Sigmoid colon (tissue), 7 donors: ENCODE results near the gene JAKMIP1. TPM values are rescaled to one million over a fixed set of nuclear protein-coding genes. Genes with fewer than 3 reads are reported as not detected.

Source experiments
- DNase-seq: peaks from one replicate; pipeline ENCODE4 v3.0.0-alpha.2; 2019
- H3K27ac ChIP-seq, 4 donors: fragments of 200-600 bp; sonication (generic); one replicate each; pipeline ENCODE4 v1.5.1; 2016 to 2019; ENCODE audit warnings: mild to moderate bottlenecking in 1 of 4
- H3K27me3 ChIP-seq, 3 donors: fragments of 200-600 bp; sonication (generic); one replicate each; pipeline ENCODE4 v1.5.1; 2019; ENCODE audit warnings: mild to moderate bottlenecking in 1 of 3
- H3K36me3 ChIP-seq, 4 donors: fragments of 200-600 bp; sonication (generic); one replicate each; pipeline ENCODE4 v1.5.1; 2016 to 2019
- H3K4me1 ChIP-seq, 4 donors: fragments of 200-600 bp; sonication (generic); one replicate each; pipeline ENCODE4 v1.5.1; 2017 to 2019
- H3K4me3 ChIP-seq, 4 donors: fragments of 200-600 bp; sonication (generic); one replicate each; pipeline ENCODE4 v1.5.1; 2017 to 2019; ENCODE audit warnings: mild to moderate bottlenecking in 2 of 4, moderate library complexity in 1 of 4
- H3K9me3 ChIP-seq, 4 donors: fragments of 200-600 bp in 3 of 4; sonication (generic) in 3 of 4; one replicate each; pipeline versions ENCODE4 v1.5.1 to v1.6.1; 2013 to 2019
- CTCF ChIP-seq, 4 experiments: fragments of 450-650 bp in 3 of 4; fragments of 200-600 bp in 1 of 4; IDR thresholded peaks; one replicate each; pipeline ENCODE4 v1.5.1; 2016 to 2019; ENCODE audit warnings: antibody characterized with exemption in 4 of 4, mild to moderate bottlenecking in 3 of 4, moderate library complexity in 2 of 4
- EP300 ChIP-seq, 4 donors: sonication (generic); formaldehyde crosslinking; IDR thresholded peaks; one replicate each; pipeline ENCODE4 v1.6.1; 2017; ENCODE audit warnings: antibody characterized with exemption in 4 of 4
- POLR2A ChIP-seq, 2 donors: fragments of 450-650 bp; IDR thresholded peaks; one replicate each; pipeline ENCODE4 v1.6.1; 2016; ENCODE audit warnings: antibody characterized with exemption in 2 of 2, mild to moderate bottlenecking in 2 of 2, moderate library complexity in 2 of 2
- POLR2AphosphoS5 ChIP-seq, 4 donors: sonication (generic); formaldehyde crosslinking; IDR thresholded peaks; one replicate each; pipeline ENCODE4 v1.6.1; 2017; ENCODE audit warnings: antibody characterized with exemption in 4 of 4
- WGBS, 2 donors: extraction: QIAGEN DNeasy Blood & Tissue Kit; methylation state at CpG; one replicate each; pipeline ENCODE4 v1.1.7; 2013; 5-methylcytosine and 5-hydroxymethylcytosine counted together
- intact Hi-C: fragments of 100-400 bp; cut with DNase I; formaldehyde crosslinking; loops from one replicate; pipeline ENCODE4 v1.15.1; 2023
- polyA plus RNA-seq, 3 donors: library from polyadenylated mRNA; stranded (reverse); fragments of 200-250 nt; gene quantifications; one replicate each; pipeline ENCODE4 v1.2.3, GENCODE V29; 2013
- total RNA-seq, 4 donors: library from RNA; depleted of rRNA; stranded (reverse); fragments of >200 nt; gene quantifications; one replicate each; pipeline ENCODE4 v1.1.0, GENCODE V29; 2016
- donor health status: healthy with polysubstance abuse.
- donor health status: Bipolar disorder and iron deficiency.
- donor health status: healthy.

JAKMIP1 gene
- total and polyA plus RNA-seq, 7 donors: 0.49 to 3.9 (median 1.8) TPM; not detected in 2

- H3K36me3 ChIP-seq: no peaks in the 10 kb centered on the region
- intact Hi-C loops: no loop called here
- DNase-seq: no peak
- H3K4me3 ChIP-seq: no peak overlapping the region
- H3K4me1 ChIP-seq: no peaks in the 10 kb centered on the region
- H3K9me3 ChIP-seq: no peaks in the 10 kb centered on the region
- H3K27me3 ChIP-seq: peaks cover 0 to 23% (median 0%) of the 10 kb centered on the region in 3 donors
- no peak for TF ChIP-seq CTCF (IDR thresholded peaks at IDR 0.05)
- TF ChIP-seq EP300 (IDR thresholded peaks at IDR 0.05): no peak
- no peak for TF ChIP-seq POLR2AphosphoS5 (IDR thresholded peaks at IDR 0.05)
- no peak for TF ChIP-seq POLR2A (IDR thresholded peaks at IDR 0.05)
- no peak overlapping the region for H3K27ac ChIP-seq
- 87 to 88% methylated on average over 18 of the region's 18 CpGs for WGBS, 2 donors
These were observed 50.2 kb downstream of the JAKMIP1 start for GRCh38 chr4:6150046-6150735.

DNA sequence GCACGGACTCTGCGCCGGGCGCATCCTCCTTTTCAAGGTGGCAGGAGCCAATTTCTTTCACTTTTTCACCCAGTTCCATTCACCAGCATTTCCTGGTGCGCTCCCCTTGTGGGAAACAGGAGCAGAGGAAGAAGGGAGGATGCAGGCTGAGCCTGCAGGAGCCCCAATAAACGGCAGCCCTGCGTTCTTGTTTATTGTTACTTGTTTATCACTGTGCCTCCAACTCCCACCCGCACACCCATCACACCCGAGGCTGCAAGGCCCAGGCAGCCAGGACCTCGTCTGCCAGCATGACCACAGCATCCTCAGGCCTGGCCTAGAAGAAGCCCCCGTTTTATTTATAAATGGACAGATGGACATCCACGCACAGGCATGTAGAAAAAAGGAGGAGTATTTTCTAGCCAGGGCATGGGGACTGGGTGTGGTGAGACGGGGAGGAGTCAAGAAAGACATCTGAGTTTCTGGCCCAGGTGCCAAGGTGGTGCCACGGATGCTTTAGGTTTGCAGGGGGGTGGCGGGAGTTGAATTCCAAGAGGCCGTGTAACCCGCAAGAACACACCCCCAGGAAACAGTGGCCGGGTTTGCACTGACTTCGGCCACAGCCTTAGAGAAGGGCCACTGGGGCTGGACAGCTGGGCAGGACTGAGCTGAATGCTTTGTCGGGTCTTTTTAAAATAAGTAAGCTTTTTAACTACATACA, 51.7 kb downstream of the JAKMIP1 start:
- Histone ChIP-seq H3K27ac (no peak overlapping the region), H3K36me3 (no peaks in the 10 kb centered on the region), H3K4me3 (no peak overlapping the region), H3K9me3 (no peaks in the 10 kb centered on the region), H3K4me1 (no peaks in the 10 kb centered on the region), H3K27me3 (peaks cover 0 to 23% (median 0%) of the 10 kb centered on the region in 3 donors)
- no peak for DNase-seq
- TF ChIP-seq EP300 (IDR thresholded peaks at IDR 0.05) (no peak), POLR2A (IDR thresholded peaks at IDR 0.05) (no peak), CTCF (IDR thresholded peaks at IDR 0.05) (no peak), POLR2AphosphoS5 (IDR thresholded peaks at IDR 0.05) (no peak)
- intact Hi-C loops: no loop called here
- WGBS, 2 donors: 74 to 76% methylated on average over 20 of the region's 20 CpGs

- Histone ChIP-seq H3K36me3 (no peaks in the 10 kb centered on the region), H3K4me3 (no peak overlapping the region), H3K27ac (no peak overlapping the region), H3K27me3 (peaks cover 0 to 17% (median 0%) of the 10 kb centered on the region in 3 donors), H3K9me3 (no peaks in the 10 kb centered on the region), H3K4me1 (no peaks in the 10 kb centered on the region)
- TF ChIP-seq POLR2A (IDR thresholded peaks at IDR 0.05) (no peak), EP300 (IDR thresholded peaks at IDR 0.05) (no peak), POLR2AphosphoS5 (IDR thresholded peaks at IDR 0.05) (no peak), CTCF (IDR thresholded peaks at IDR 0.05) (no peak)
- WGBS, 2 donors: 58 to 77% methylated on average over 6 of the region's 6 CpGs
- DNase-seq: no peak
- intact Hi-C loops: no loop called here
These were observed 52.9 kb downstream of the JAKMIP1 start for GRCh38 chr4:6147441-6147840.

DNA sequence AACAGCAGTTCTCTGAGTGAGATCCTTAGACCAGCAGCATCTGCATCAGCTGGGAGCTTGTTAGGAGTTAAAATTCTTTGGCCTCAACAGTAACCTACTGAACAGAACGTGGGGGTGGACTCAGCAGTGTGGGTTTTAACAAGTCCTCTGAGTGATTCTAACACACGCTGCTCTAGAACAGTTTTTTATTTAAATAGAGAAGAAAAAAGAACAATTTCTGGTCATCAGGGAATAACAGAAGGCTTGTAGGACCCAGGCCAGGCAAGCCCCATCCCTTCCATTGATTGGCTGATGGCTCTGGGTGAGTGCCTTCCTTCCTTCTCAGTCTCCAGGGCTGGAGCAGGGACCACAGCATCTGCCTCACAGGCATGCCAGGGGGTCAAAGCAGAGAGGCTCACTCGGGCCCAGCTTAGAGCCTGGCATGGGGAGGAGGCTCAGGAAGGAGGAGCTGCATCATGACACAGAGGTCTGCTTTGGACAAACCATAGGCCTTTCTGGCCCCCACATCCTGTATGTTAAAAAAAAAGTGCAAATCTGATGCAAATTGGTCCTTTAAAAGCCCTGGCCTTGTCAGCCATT, 56.7 kb downstream of the JAKMIP1 start:
- H3K9me3 ChIP-seq: no peaks in the 10 kb centered on the region
- no peak for TF ChIP-seq CTCF (IDR thresholded peaks at IDR 0.05)
- TF ChIP-seq POLR2A (IDR thresholded peaks at IDR 0.05): no peak
- TF ChIP-seq POLR2AphosphoS5 (IDR thresholded peaks at IDR 0.05): no peak
- no peak for TF ChIP-seq EP300 (IDR thresholded peaks at IDR 0.05)
- 51 to 71% methylated on average over 3 of the region's 3 CpGs for WGBS, 2 donors
- no peak overlapping the region for H3K4me3 ChIP-seq
- no peak overlapping the region for H3K27ac ChIP-seq
- intact Hi-C loops: no loop called here
- DNase-seq: no peak
- no peaks in the 10 kb centered on the region for H3K36me3 ChIP-seq
- H3K4me1 ChIP-seq: no peaks in the 10 kb centered on the region
- no peaks in the 10 kb centered on the region for H3K27me3 ChIP-seq
